ENCODE data around the gene BRME1. TPM values are rescaled to one million over a fixed set of nuclear protein-coding genes. Genes with fewer than 3 reads are reported as not detected.

BRME1 gene
- total RNA-seq, 4 donors from 2014 or later = 0.66 to 3.0 (median 1.0) TPM; not detected in 1

DNA sequence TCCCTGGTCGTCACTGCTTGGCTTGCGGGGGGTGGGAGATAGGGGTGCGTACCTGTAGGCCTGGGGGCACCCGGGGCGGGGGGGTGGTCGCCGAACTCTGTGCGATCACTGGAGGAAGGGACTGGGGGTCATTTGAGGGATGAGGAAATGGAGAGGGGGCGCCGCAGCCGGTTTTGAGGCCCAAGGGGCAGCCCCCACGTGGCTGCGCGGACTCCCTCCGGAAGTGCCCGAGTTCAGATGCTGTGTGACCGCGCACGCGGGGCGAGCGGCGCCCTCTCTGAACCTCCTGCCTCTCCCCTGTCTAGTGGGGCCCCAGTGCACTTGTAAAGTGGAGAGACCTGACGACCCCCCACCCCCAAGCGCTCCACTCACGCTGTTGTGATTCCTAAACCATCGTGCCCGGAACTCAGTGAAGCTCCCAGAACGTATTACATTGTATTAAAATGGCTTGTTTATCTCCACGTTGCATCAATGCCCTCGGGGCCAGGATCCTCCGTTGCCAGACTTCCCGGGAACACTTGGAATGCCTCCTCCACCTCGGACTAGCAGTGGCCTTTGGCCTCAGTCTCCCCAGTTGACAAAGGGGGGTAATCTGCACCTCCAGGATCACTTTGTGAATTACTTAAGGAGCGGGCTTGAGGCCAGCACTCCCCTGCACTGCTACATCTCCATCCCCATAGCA is 31.9 kb downstream of the BRME1 start:
- TF ChIP-seq, protein P1, sequence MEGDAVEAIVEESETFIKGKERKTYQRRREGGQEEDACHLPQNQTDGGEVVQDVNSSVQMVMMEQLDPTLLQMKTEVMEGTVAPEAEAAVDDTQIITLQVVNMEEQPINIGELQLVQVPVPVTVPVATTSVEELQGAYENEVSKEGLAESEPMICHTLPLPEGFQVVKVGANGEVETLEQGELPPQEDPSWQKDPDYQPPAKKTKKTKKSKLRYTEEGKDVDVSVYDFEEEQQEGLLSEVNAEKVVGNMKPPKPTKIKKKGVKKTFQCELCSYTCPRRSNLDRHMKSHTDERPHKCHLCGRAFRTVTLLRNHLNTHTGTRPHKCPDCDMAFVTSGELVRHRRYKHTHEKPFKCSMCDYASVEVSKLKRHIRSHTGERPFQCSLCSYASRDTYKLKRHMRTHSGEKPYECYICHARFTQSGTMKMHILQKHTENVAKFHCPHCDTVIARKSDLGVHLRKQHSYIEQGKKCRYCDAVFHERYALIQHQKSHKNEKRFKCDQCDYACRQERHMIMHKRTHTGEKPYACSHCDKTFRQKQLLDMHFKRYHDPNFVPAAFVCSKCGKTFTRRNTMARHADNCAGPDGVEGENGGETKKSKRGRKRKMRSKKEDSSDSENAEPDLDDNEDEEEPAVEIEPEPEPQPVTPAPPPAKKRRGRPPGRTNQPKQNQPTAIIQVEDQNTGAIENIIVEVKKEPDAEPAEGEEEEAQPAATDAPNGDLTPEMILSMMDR (IDR thresholded peaks at IDR 0.05; ENCODE audit: low read depth) = no peak

DNA sequence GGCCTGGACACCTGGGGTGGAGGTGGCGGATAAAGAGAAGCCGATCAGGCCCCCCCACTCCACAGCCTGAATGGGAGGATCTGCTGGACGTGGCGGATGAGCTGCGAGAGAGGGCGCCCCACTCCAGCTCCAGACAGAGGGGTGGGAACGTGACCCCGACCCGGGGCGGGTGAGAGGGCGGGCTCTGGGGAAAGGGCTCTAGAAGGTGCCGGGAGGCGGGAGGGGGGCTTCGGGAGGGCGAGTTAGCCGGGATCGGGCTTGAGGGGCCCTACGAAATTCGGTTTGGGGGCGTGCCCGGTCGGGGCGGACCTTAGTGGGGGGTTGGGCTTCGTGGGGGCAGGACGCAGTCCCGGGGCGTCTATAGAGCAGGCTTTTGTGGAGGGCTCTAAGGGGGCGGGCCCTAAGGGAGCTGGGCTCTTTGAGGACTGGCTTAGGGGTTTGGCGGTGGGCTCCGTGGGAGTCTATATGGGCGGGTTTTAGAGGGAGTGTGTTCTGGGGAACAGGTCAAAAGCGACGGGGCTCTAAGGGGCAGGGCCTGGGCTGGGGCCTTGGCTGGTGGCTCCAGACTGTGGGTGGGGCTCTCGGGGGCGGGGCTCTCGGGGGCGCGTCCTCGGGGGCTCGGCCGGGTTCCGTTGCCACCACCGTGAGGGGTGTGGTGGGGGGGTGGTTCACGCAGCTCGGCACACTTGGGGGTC is 33.1 kb downstream of the BRME1 start:
- TF ChIP-seq, protein P1 (IDR thresholded peaks at IDR 0.05; ENCODE audit: low read depth) = no peak

DNA sequence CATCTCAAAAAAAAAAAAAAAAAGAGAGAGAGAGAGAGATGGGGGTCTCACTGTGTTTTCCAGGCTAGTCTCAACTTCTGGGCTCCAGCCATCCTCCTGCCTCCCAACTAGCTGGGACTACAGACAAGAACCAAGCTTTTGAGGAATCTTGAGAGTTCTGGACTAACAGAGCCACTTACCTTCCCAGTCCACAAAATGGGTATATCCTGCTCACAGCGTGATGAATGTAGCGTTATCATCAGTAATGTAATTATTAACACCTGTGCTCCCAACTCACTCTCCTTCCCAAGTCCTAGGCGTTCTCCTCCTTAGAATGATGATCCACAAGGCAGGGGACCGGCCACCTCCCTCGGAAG is 33.6 kb downstream of the BRME1 start:
- TF ChIP-seq, protein P1 (IDR thresholded peaks at IDR 0.05; ENCODE audit: low read depth) = no peak

DNA sequence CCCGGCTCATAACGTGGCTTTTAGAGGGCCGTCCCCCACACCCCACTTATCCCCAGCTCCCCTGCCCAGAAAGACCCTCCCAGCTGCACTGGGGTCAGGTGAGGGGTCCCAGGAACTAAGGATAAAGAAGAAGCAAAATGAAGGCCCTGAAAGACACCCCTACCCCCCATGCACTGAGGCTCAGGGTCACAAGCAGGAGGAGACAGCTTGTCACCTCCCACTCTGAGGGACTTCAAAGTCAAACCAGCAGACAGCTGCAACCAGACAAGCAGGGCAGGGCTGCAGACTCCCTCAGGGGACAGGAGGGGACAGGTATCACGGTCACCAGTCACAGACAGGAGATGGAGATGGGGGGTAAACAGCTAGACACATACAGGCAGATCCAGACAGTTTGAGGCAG is 35.0 kb downstream of the BRME1 start:
- TF ChIP-seq, protein P1 (IDR thresholded peaks at IDR 0.05; ENCODE audit: low read depth) = no peak

DNA sequence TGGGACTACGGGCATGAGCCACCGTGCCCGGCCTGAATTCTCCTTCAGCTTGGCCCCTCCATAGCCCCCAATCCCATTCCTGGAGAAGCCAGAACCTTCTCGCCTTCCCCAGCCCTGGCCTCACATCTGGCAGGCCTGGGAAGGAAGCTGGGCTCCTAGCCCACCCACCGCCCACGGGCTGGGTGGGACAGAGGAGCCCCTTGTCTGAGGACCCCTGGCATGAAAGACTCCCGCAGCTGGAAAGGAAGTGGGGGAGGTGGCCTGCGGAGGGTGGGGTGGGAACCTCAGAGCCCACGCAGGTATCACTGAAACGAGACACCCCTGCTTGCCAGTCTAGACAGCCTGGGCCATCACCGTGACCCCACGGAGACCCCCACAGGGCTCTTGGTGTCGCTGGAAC is 36.6 kb downstream of the BRME1 start:
- TF ChIP-seq, protein P1 (IDR thresholded peaks at IDR 0.05; ENCODE audit: low read depth) = no peak

DNA sequence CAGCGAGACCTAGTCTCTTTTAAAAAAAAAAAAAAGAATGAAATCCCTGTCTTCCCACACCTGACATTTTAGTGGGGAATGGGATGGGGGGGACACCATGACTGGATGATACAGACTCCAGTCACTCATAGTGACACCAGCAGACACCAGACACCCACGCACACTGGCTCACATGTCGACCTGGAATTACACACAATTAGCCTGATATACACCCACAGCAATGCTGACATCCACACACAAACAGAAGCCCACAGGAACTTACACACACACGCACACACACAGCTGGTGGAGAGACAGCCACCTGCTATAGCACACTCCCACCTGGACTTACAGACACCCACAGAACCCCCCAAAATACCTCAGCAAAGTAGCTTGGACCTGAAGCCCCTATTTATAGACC is 37.3 kb downstream of the BRME1 start:
- TF ChIP-seq, protein P1 (IDR thresholded peaks at IDR 0.05; ENCODE audit: low read depth) = no peak

DNA sequence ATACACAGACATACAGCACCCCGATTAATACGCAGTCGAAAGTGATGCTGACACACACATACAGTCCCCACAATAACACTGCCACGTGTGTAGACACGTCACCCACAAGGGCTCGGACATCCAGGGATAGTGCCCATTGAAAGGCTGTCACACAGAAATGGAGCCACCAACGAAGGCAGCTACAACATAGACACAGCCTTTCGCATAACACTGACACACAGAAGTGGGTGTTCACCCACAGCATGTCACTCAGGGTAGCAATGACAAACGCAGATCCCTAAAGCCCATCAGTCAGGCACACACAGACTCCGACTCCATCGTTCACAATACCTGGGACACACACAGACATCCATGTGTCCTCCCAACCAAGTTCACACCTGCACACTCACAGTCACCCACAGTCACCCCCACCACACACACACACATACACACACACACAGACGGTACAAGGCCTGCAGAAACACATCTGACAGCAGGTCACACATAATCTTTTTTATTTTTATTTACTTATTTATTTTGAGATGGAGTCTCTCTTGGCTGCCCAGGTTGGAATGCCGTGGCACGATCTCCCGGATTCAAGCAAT is 39.4 kb downstream of the BRME1 start:
- TF ChIP-seq, protein P1 (IDR thresholded peaks at IDR 0.05; ENCODE audit: low read depth) = no peak
